ENCODE measurements around the gene TMEM114. TPM values are rescaled to one million over a fixed set of nuclear protein-coding genes. Genes with fewer than 3 reads are reported as not detected.

TMEM114 gene
- polyA plus RNA-seq (2011; rRNA removed) (not detected in 2 replicates), polyA minus RNA-seq (2011; rRNA and poly(A)+ RNA removed) (not detected in 2 replicates)

- CTCF ChIA-PET: interaction anchor here (1.7 kb wide), 1 partner anchor 21 kb away, joined by 5 read pairs; no protein-coding TSS in a partner anchor
Observed at GRCh38 chr16:8589900-8590688, at the start of gene TMEM114. Gene TMEM114, minus strand, starts transcription at chr16:8590511. Its CDS starts 673 bp downstream, at chr16:8589838.

GRCh38 chr16:8639694-8640093 lies 49.4 kb upstream of the TMEM114 start:
- no peak overlapping the region for H3K27ac ChIP-seq (ENCODE audit: low read depth, low read length)
- no peak for DNase-seq (ENCODE audit: low read depth, low spot score)
- H3K9me3 ChIP-seq (ENCODE audit: control insufficient read depth, insufficient read depth, low read length): no peaks in the 10 kb centered on the region
- ChIA-PET POLR2A (no interaction called here), CTCF (no interaction called here)
- no peaks in the 10 kb centered on the region for H3K27me3 ChIP-seq (ENCODE audit: control insufficient read depth, insufficient read depth, low read length)
- no peak for TF ChIP-seq CTCF (IDR thresholded peaks at IDR 0.05; ENCODE audit: low read depth, low read length)
- no peak overlapping the region for H3K4me3 ChIP-seq (ENCODE audit: low read depth, low read length)

More at GRCh38 chr16:8589900-8590688, at the start of gene TMEM114:
- no peak within 1 kb of the TSS for H3K4me3 ChIP-seq (ENCODE audit: low read depth, low read length)
- peaks cover 7% of the 10 kb centered on the region; the same call in 1 of the 2 replicates for H3K9me3 ChIP-seq (ENCODE audit: control insufficient read depth, insufficient read depth, low read length)
- H3K27me3 ChIP-seq (ENCODE audit: control insufficient read depth, insufficient read depth, low read length): peaks cover 27% of the 10 kb centered on the region
- TF ChIP-seq CTCF (IDR thresholded peaks at IDR 0.05; ENCODE audit: low read depth, low read length): no peak
- H3K27ac ChIP-seq (ENCODE audit: low read depth, low read length): no peak within 1 kb of the TSS
- DNase-seq (ENCODE audit: low read depth, low spot score): no peak
- POLR2A ChIA-PET: no interaction called here

GRCh38 chr16:8634991-8635736 lies 44.9 kb upstream of the TMEM114 start:
- H3K27me3 ChIP-seq (ENCODE audit: control insufficient read depth, insufficient read depth, low read length): no peaks in the 10 kb centered on the region
- H3K27ac ChIP-seq (ENCODE audit: low read depth, low read length): no peak overlapping the region
- no peak overlapping the region for H3K4me3 ChIP-seq (ENCODE audit: low read depth, low read length)
- DNase-seq (ENCODE audit: low read depth, low spot score): no peak
- POLR2A ChIA-PET: interaction anchor here (0.6 kb wide), 1 partner anchor 8 kb away, joined by 9 read pairs; no protein-coding TSS in a partner anchor
- CTCF ChIA-PET: interaction anchor here (1.2 to 2.1 kb wide), 4 partner anchors 11 to 68 kb away, joined by 3 to 9 read pairs (median 6); partner anchors contain the start of gene METTL22
- H3K9me3 ChIP-seq (ENCODE audit: control insufficient read depth, insufficient read depth, low read length): no peaks in the 10 kb centered on the region
- TF ChIP-seq CTCF (IDR thresholded peaks at IDR 0.05; ENCODE audit: low read depth, low read length): peak; percentile 63

- no peak overlapping the region for H3K4me3 ChIP-seq (ENCODE audit: low read depth, low read length)
- H3K27ac ChIP-seq (ENCODE audit: low read depth, low read length): no peak overlapping the region
- no peak for DNase-seq (ENCODE audit: low read depth, low spot score)
- POLR2A ChIA-PET: no interaction called here
- no peaks in the 10 kb centered on the region for H3K9me3 ChIP-seq (ENCODE audit: control insufficient read depth, insufficient read depth, low read length)
- TF ChIP-seq CTCF (IDR thresholded peaks at IDR 0.05; ENCODE audit: low read depth, low read length): no peak
- CTCF ChIA-PET: interaction anchor here (0.5 kb wide), 1 partner anchor 66 kb away, joined by 3 read pairs; no protein-coding TSS in a partner anchor
- H3K27me3 ChIP-seq (ENCODE audit: control insufficient read depth, insufficient read depth, low read length): no peaks in the 10 kb centered on the region
Observed at GRCh38 chr16:8632675-8633182, 42.4 kb upstream of the TMEM114 start.

Data from AG04450 (cell line).